Spleen (tissue), 11 donors: ENCODE measurements around the gene SULT1A3. TPM values are rescaled to one million over a fixed set of nuclear protein-coding genes. Genes with fewer than 3 reads are reported as not detected.
"Not testable (repeated sequence)": the region's sequence is repeated elsewhere in the genome, so short reads cannot be mapped to it uniquely, and the experiment has no call there.

Experiments
- DNase-seq: peaks from one replicate; pipeline ENCODE4 v3.0.0-alpha.2; 2020
- H3K27ac ChIP-seq, 8 donors: fragments of 200-600 bp; sonication (generic) in 7 of 8; 1 replicate in 4 of 8; 2 replicates in 4 of 8; pipeline versions ENCODE4 v1.5.0 to v1.8.0; 2016 to 2021; ENCODE audit warnings: inconsistent platforms in 4 of 8, mild to moderate bottlenecking in 4 of 8, moderate library complexity in 1 of 8
- H3K27me3 ChIP-seq, 7 donors: fragments of 200-600 bp; sonication (generic) in 6 of 7; replicated peaks in 1 of 7; 1 replicate in 4 of 7; 2 replicates in 3 of 7; pipeline versions ENCODE4 v1.5.0 to v1.8.0; 2016 to 2021; ENCODE audit warnings: inconsistent platforms in 3 of 7, mild to moderate bottlenecking in 1 of 7
- H3K36me3 ChIP-seq, 6 donors: fragments of 200-600 bp; sonication (generic) in 5 of 6; 1 replicate in 4 of 6; 2 replicates in 2 of 6; pipeline versions ENCODE4 v1.5.0 to v1.8.0; 2016 to 2021; ENCODE audit warnings: inconsistent platforms in 2 of 6
- H3K4me1 ChIP-seq, 6 donors: fragments of 200-600 bp; sonication (generic) in 5 of 6; 1 replicate in 3 of 6; 2 replicates in 3 of 6; pipeline versions ENCODE4 v1.5.0 to v1.8.0; 2016 to 2021; ENCODE audit warnings: inconsistent platforms in 3 of 6
- H3K4me3 ChIP-seq, 8 donors: fragments of 200-600 bp; sonication (generic) in 7 of 8; 1 replicate in 4 of 8; 2 replicates in 4 of 8; pipeline versions ENCODE4 v1.5.0 to v1.8.0; 2016 to 2021; ENCODE audit warnings: inconsistent platforms in 4 of 8, mild to moderate bottlenecking in 4 of 8, moderate library complexity in 2 of 8
- H3K9me3 ChIP-seq, 8 donors: fragments of 200-600 bp; sonication (generic) in 7 of 8; 1 replicate in 4 of 8; 2 replicates in 4 of 8; pipeline versions ENCODE4 v1.5.0 to v1.8.0; 2016 to 2021; ENCODE audit warnings: inconsistent platforms in 4 of 8
- POLR2A ChIP-seq, 3 donors: fragments of 450-650 bp; IDR thresholded peaks; one replicate each; pipeline ENCODE4 v1.5.1; 2017; ENCODE audit warnings: antibody characterized with exemption in 3 of 3, mild to moderate bottlenecking in 1 of 3
- POLR2AphosphoS5 ChIP-seq, 3 donors: sonication (generic); formaldehyde crosslinking; IDR thresholded peaks; one replicate each; pipeline ENCODE4 v1.5.1; 2017; ENCODE audit warnings: antibody characterized with exemption in 3 of 3
- WGBS, 5 donors: extraction: QIAGEN DNeasy Blood & Tissue Kit in 3 of 5; methylation state at CpG; one replicate each; pipeline versions ENCODE4 v1.1.5 to v1.1.7; 2013 to 2018; 5-methylcytosine and 5-hydroxymethylcytosine counted together
- intact Hi-C: fragments of 100-400 bp; cut with DNase I; formaldehyde crosslinking; loops from one replicate; pipeline ENCODE4 v1.15.0; 2023; ENCODE audit warnings: low total_unique reads
- polyA plus RNA-seq, 3 donors: library from polyadenylated mRNA; stranded (reverse); fragments of 200-250 nt; gene quantifications; one replicate each; pipeline ENCODE4 v1.2.1, GENCODE V29; 2013
- total RNA-seq, 7 donors: library from RNA; depleted of rRNA in 3 of 7; stranded (reverse); fragments of >200 nt in 3 of 7; fragmentation: NEBNext Ultra II Directional in 4 of 7; extraction: Animal tissue kit (Norgen Biotek cat#: 25700) in 4 of 7; gene quantifications; one replicate each; pipeline versions ENCODE4 v1.1.0 to v1.2.1, GENCODE V29; 2016 to 2021
- TF ChIP-seq, protein P1 (sequence below), 11 experiments: fragments of 200-600 bp in 7 of 11; fragments of 450-650 bp in 4 of 11; sonication (generic) in 4 of 11; IDR thresholded peaks in 8 of 11; conservative IDR thresholded peaks in 3 of 11; 1 replicate in 7 of 11; 2 replicates in 4 of 11; pipeline versions ENCODE4 v1.4.0 to v1.8.0; 2016 to 2021; ENCODE audit warnings: antibody characterized with exemption in 11 of 11, inconsistent platforms in 4 of 11, mild to moderate bottlenecking in 1 of 11
- donor health status: healthy with polysubstance abuse.
- donor health status: DM: no; HTN: no; CAD: no; lungs with moderate emphysema.
- donor health status: DM: no; HTN: no; CAD: no.
- donor health status: Bipolar disorder and iron deficiency.
- donor health status: healthy.
- donor health status: DM: no; HTN: no; CAD: no.
- donor health status: DM: yes; HTN: yes; CAD: no.

Gene SULT1A3
- total and polyA plus RNA-seq, 10 donors: 15.1 to 120 (median 28.3) TPM

DNA sequence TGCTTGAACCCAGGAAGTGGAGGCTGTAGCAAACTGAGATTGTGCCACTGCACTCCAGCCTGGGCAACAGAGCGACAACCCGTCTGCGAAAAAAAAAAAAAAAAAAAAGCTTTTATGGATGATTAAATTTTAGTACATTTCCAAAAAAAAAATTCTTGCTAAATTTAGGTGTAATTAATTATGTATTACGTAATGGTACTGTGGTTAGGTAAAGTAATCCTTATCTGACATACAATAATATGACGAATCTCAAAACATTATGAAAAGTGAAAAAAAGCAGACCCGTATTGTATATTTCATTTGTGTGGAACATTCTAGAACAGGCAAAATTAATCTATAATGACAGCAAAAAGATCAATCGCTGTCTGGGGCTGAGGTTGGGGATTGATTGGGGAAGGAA, 26.0 kb upstream of the SULT1A3 start:
- TF ChIP-seq, protein P1, sequence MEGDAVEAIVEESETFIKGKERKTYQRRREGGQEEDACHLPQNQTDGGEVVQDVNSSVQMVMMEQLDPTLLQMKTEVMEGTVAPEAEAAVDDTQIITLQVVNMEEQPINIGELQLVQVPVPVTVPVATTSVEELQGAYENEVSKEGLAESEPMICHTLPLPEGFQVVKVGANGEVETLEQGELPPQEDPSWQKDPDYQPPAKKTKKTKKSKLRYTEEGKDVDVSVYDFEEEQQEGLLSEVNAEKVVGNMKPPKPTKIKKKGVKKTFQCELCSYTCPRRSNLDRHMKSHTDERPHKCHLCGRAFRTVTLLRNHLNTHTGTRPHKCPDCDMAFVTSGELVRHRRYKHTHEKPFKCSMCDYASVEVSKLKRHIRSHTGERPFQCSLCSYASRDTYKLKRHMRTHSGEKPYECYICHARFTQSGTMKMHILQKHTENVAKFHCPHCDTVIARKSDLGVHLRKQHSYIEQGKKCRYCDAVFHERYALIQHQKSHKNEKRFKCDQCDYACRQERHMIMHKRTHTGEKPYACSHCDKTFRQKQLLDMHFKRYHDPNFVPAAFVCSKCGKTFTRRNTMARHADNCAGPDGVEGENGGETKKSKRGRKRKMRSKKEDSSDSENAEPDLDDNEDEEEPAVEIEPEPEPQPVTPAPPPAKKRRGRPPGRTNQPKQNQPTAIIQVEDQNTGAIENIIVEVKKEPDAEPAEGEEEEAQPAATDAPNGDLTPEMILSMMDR (IDR thresholded peaks at IDR 0.05 in 8 of 11, conservative IDR thresholded peaks at IDR 0.05 in 3 of 11): no peak
- no peak for TF ChIP-seq POLR2A (IDR thresholded peaks at IDR 0.05)
- TF ChIP-seq POLR2AphosphoS5 (IDR thresholded peaks at IDR 0.05): no peak
- H3K36me3 ChIP-seq: no peaks in the 10 kb centered on the region
- no peaks in the 10 kb centered on the region for H3K9me3 ChIP-seq
- DNase-seq: no peak
- 76 to 88% (median 85%) methylated on average over 7 of the region's 7 CpGs for WGBS, 5 donors
- H3K27ac ChIP-seq: no peak overlapping the region
- intact Hi-C loops: no loop called here
- H3K4me1 ChIP-seq: peaks cover 0 to 19% (median 0%) of the 10 kb centered on the region in 6 donors
- no peak overlapping the region for H3K4me3 ChIP-seq
- no peaks in the 10 kb centered on the region for H3K27me3 ChIP-seq

DNA sequence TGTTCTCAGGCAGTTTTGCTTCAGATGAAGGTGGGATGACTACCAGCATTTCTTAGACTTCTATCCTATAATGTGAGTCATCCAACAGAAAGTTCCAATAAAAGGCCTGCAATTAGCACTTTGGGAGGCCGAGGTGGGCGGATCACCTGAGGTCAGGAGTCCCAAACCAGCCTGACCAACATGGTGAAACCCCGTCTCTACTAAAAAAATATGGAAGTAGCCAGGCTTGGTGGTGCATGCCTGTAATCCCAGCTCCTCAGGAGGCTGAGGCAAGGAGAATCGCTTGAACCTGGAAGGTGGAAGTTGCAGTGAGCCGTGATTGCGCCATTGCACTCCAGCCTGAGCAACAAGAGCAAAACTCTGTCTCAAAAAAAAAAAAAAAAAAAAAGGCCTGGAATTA, 22.2 kb upstream of the SULT1A3 start:
- H3K27me3 ChIP-seq, H3K36me3 ChIP-seq, H3K4me3 ChIP-seq, intact Hi-C loops, H3K9me3 ChIP-seq: not testable (repeated sequence)
- peaks cover 0 to 13% (median under 1%) of the 10 kb centered on the region in 6 donors for H3K4me1 ChIP-seq
- H3K27ac ChIP-seq: peak overlapping the region in 1 of 8 donors; percentile 58
- peak; percentile 81 for DNase-seq
- 59 to 85% (median 75%) methylated on average over 6 of the region's 6 CpGs for WGBS, 5 donors

DNA sequence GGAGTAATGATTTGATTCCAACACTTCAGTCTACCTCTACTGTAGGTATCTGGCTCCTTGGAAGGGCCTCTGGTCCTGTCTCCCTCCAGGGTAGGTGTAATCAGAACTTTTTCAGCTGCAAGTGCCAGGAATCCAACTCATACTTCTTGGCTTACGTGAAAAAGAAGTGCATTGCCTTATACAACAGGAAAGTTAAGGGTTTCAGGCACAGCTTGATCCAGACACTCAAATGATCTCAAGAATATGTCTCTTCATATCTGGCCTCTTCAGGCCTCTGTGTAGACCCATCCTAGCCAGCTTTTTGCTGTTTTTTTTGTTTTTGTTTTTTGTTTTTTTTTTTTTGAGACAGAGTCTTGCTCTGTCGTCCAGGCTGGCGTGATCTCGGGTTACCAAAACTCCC, 19.9 kb upstream of the SULT1A3 start:
- intact Hi-C loops: no loop called here
- no peak for TF ChIP-seq POLR2AphosphoS5 (IDR thresholded peaks at IDR 0.05)
- TF ChIP-seq, protein P1 (IDR thresholded peaks at IDR 0.05 in 8 of 11, conservative IDR thresholded peaks at IDR 0.05 in 3 of 11): no peak
- TF ChIP-seq POLR2A (IDR thresholded peaks at IDR 0.05): no peak
- no peaks in the 10 kb centered on the region for H3K27me3 ChIP-seq
- H3K9me3 ChIP-seq: no peaks in the 10 kb centered on the region
- peaks cover 5 to 29% (median 13%) of the 10 kb centered on the region in 6 donors for H3K4me1 ChIP-seq
- no peak for DNase-seq
- WGBS, 5 donors: 93 to 97% (median 94%) methylated on average over 4 of the region's 4 CpGs
- H3K36me3 ChIP-seq: no peaks in the 10 kb centered on the region
- no peak overlapping the region for H3K27ac ChIP-seq
- H3K4me3 ChIP-seq: no peak overlapping the region

DNA sequence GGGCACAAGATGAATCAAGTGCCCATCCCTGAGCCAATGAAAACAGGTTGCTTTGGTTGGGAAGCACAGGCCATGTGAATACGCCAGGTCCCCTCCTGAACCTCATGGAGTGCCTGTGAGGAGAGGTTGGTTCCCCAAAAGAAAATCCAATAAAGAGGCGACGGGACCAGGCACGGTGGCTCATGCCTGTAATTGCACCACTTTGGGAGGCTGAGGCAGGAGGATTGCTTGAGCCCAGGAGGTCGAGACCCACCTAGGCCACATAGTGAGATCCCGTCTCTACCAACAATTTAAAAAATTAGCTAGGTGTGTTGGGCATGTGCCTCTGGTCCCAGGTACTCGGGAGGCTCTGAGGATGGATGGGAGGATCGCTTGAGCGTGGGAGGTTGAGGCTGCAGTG, 19.1 kb upstream of the SULT1A3 start:
- no peak for DNase-seq
- H3K27me3 ChIP-seq: no peaks in the 10 kb centered on the region
- no peak overlapping the region for H3K27ac ChIP-seq
- H3K4me3 ChIP-seq: no peak overlapping the region
- peaks cover 5 to 37% (median 16%) of the 10 kb centered on the region in 6 donors for H3K4me1 ChIP-seq
- H3K9me3 ChIP-seq: no peaks in the 10 kb centered on the region
- 91 to 96% (median 94%) methylated on average over 9 of the region's 9 CpGs for WGBS, 5 donors
- H3K36me3 ChIP-seq: peaks cover 0 to 7% (median under 1%) of the 10 kb centered on the region in 6 donors
- TF ChIP-seq POLR2AphosphoS5 (IDR thresholded peaks at IDR 0.05): no peak
- TF ChIP-seq, protein P1 (IDR thresholded peaks at IDR 0.05 in 8 of 11, conservative IDR thresholded peaks at IDR 0.05 in 3 of 11): no peak
- no peak for TF ChIP-seq POLR2A (IDR thresholded peaks at IDR 0.05)
- intact Hi-C loops: no loop called here

DNA sequence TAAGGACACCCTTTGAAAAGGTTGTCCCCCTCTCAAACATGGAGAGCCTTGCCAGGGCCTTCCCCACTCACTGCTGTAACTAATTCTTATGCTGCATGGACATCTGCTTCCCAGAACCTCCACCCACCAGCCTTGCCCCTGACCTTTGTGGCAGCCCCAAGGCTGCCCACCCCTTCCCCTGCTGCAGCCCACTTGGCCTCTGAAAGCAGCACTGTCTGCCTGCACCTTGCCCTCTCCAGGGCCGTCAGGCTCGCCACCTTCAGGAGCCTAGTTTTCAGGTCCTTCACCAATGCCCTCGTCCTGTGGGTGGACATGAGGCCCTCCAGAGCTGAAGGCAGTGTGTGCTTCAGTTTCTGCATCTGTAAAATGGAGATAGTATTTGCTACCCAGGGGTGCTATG, 18.3 kb upstream of the SULT1A3 start:
- Histone ChIP-seq H3K36me3 (peaks cover 0 to 14% (median 5%) of the 10 kb centered on the region in 6 donors), H3K27me3 (no peaks in the 10 kb centered on the region), H3K4me3 (no peak overlapping the region), H3K4me1 (peaks cover 5 to 45% (median 23%) of the 10 kb centered on the region in 6 donors), H3K9me3 (no peaks in the 10 kb centered on the region), H3K27ac (no peak overlapping the region)
- no peak for DNase-seq
- WGBS, 5 donors: 63 to 89% (median 82%) methylated on average over 3 of the region's 3 CpGs
- intact Hi-C loops: no loop called here
- TF ChIP-seq, protein P1 (IDR thresholded peaks at IDR 0.05 in 8 of 11, conservative IDR thresholded peaks at IDR 0.05 in 3 of 11): no peak
- TF ChIP-seq POLR2A (IDR thresholded peaks at IDR 0.05) (no peak), POLR2AphosphoS5 (IDR thresholded peaks at IDR 0.05) (no peak)
